ENCODE data around the gene BBS9.

- TF ChIP-seq EZH2 (IDR thresholded peaks at IDR 0.05; ENCODE audit: borderline replicate concordance, insufficient read depth, low read depth, low read length, poor library complexity, severe bottlenecking) = no peak
- TF ChIP-seq CTCF (IDR thresholded peaks at IDR 0.05) = no peak
Measured at GRCh38 chr7:33142585-33142984, 13.2 kb downstream of the BBS9 start.

Data from B cell (primary cell).